Measurements from ENCODE around the gene NDUFA3. TPM values are rescaled to one million over a fixed set of nuclear protein-coding genes. Genes with fewer than 3 reads are reported as not detected.

Gene NDUFA3
- total and polyA plus RNA-seq, 2 donors (not counting 1 experiment from before 2014, with no cell fraction given), result 55.4 to 94.4 TPM

GRCh38 chr19:54121259-54121658 is 18.6 kb downstream of the NDUFA3 start:
- H3K36me3 ChIP-seq (replicated peaks in 1 of 2; ENCODE audit: control extremely low read depth in 1 of 2, control insufficient read depth in 1 of 2, extremely low read depth in 1 of 2, insufficient read depth in 2 of 2, low read length in 1 of 2), result peaks cover 7 to 67% of the 10 kb centered on the region in 2 experiments
- TF ChIP-seq EZH2 (IDR thresholded peaks at IDR 0.05; ENCODE audit: borderline replicate concordance, insufficient read depth, low read depth, low read length, poor library complexity, severe bottlenecking) (no peak), CTCF (IDR thresholded peaks at IDR 0.05) (no peak)
- ChIA-PET POLR2A (interaction anchor here (0.7 to 0.9 kb wide), 2 partner anchors 16 to 68 kb away, joined by 3 read pairs; partner anchors contain the start of gene MBOAT7), CTCF (no interaction called here)
- no peak for DNase-seq
- H4K20me1 ChIP-seq (ENCODE audit: control insufficient read depth, insufficient read depth, low read length, poor library complexity, severe bottlenecking), result peaks cover 27% of the 10 kb centered on the region
- 97% methylated on average over 8 of the region's 10 CpGs for WGBS (ENCODE audit: insufficient coverage)
- ATAC-seq (ENCODE audit: low read depth), result no peak
- Mint-ChIP-seq H3K9me3 (ENCODE audit: insufficient read depth) (no peaks in the 10 kb centered on the region), H3K4me1 (peaks cover 10% of the 10 kb centered on the region), H3K27me3 (no peaks in the 10 kb centered on the region), H3K27ac (no peak overlapping the region), H3K4me3 (no peak overlapping the region)
- no peak overlapping the region for H3K4me3 ChIP-seq (ENCODE audit: control extremely low read depth in 1 of 5, extremely low read depth in 1 of 5, insufficient read depth in 1 of 5, low read depth in 2 of 5, low read length in 4 of 5)
- H3K4me1 ChIP-seq (ENCODE audit: control insufficient read depth in 2 of 2, insufficient read depth in 2 of 2, low read length in 2 of 2), result peaks cover 4 to 9% of the 10 kb centered on the region in 2 donors
- peaks cover 25% of the 10 kb centered on the region for H3K79me2 ChIP-seq (ENCODE audit: control insufficient read depth, insufficient read depth, low read length)
- H3K4me2 ChIP-seq (replicated peaks; ENCODE audit: low read depth, low read length, poor library complexity, severe bottlenecking), result no peak overlapping the region
- no peak overlapping the region for H2AFZ ChIP-seq (ENCODE audit: insufficient read depth, low read depth, low read length, poor library complexity, severe bottlenecking)
- no peak overlapping the region for H3K9ac ChIP-seq (ENCODE audit: low read length)
- intact Hi-C loops (cut with micrococcal nuclease), result no loop called here
- H3K27ac ChIP-seq (ENCODE audit: low read length in 2 of 2), result no peak overlapping the region
- H3K9me3 ChIP-seq (ENCODE audit: control extremely low read depth in 1 of 3, control insufficient read depth in 2 of 3, insufficient read depth in 1 of 3, low read length in 2 of 3), result no peaks in the 10 kb centered on the region
- H3K27me3 ChIP-seq (replicated peaks in 1 of 4; ENCODE audit: control extremely low read depth in 1 of 4, control insufficient read depth in 3 of 4, insufficient read depth in 4 of 4, low read length in 3 of 4), result no peaks in the 10 kb centered on the region

GRCh38 chr19:54123682-54124081 is 21.0 kb downstream of the NDUFA3 start:
- no peak overlapping the region for H2AFZ ChIP-seq (ENCODE audit: insufficient read depth, low read depth, low read length, poor library complexity, severe bottlenecking)
- TF ChIP-seq CTCF (IDR thresholded peaks at IDR 0.05) (no peak), EZH2 (IDR thresholded peaks at IDR 0.05; ENCODE audit: borderline replicate concordance, insufficient read depth, low read depth, low read length, poor library complexity, severe bottlenecking) (no peak)
- Mint-ChIP-seq H3K27me3 (no peaks in the 10 kb centered on the region), H3K4me1 (no peaks in the 10 kb centered on the region), H3K9me3 (ENCODE audit: insufficient read depth) (no peaks in the 10 kb centered on the region), H3K27ac (no peak overlapping the region), H3K4me3 (no peak overlapping the region)
- H3K27me3 ChIP-seq (replicated peaks in 1 of 4; ENCODE audit: control extremely low read depth in 1 of 4, control insufficient read depth in 3 of 4, insufficient read depth in 4 of 4, low read length in 3 of 4), result no peaks in the 10 kb centered on the region
- no peak for DNase-seq
- no peak overlapping the region for H3K9ac ChIP-seq (ENCODE audit: low read length)
- intact Hi-C loops (cut with micrococcal nuclease), result no loop called here
- H3K36me3 ChIP-seq (replicated peaks in 1 of 2; ENCODE audit: control extremely low read depth in 1 of 2, control insufficient read depth in 1 of 2, extremely low read depth in 1 of 2, insufficient read depth in 2 of 2, low read length in 1 of 2), result peaks cover 7 to 72% of the 10 kb centered on the region in 2 experiments
- H3K27ac ChIP-seq (ENCODE audit: low read length in 2 of 2), result no peak overlapping the region
- no peak overlapping the region for H3K4me3 ChIP-seq (ENCODE audit: control extremely low read depth in 1 of 5, extremely low read depth in 1 of 5, insufficient read depth in 1 of 5, low read depth in 2 of 5, low read length in 4 of 5)
- 97% methylated on average over 15 of the region's 17 CpGs for whole genome bisulfite sequencing (ENCODE audit: insufficient coverage)
- CTCF ChIA-PET, result no interaction called here
- POLR2A ChIA-PET, result no interaction called here
- H3K79me2 ChIP-seq (ENCODE audit: control insufficient read depth, insufficient read depth, low read length), result peaks cover 8% of the 10 kb centered on the region
- H3K9me3 ChIP-seq (ENCODE audit: control extremely low read depth in 1 of 3, control insufficient read depth in 2 of 3, insufficient read depth in 1 of 3, low read length in 2 of 3), result no peaks in the 10 kb centered on the region
- H3K4me2 ChIP-seq (replicated peaks; ENCODE audit: low read depth, low read length, poor library complexity, severe bottlenecking), result no peak overlapping the region
- ATAC-seq (ENCODE audit: low read depth), result no peak
- H4K20me1 ChIP-seq (ENCODE audit: control insufficient read depth, insufficient read depth, low read length, poor library complexity, severe bottlenecking), result peaks cover 9% of the 10 kb centered on the region
- no peaks in the 10 kb centered on the region for H3K4me1 ChIP-seq (ENCODE audit: control insufficient read depth in 2 of 2, insufficient read depth in 2 of 2, low read length in 2 of 2)
